Ovary (tissue), 3 donors: Measurements from ENCODE around the gene CASP3.

Experiments
- CTCF ChIP-seq, 3 donors: fragments of 450-650 bp in 2 of 3; fragments of 200-600 bp in 1 of 3; IDR thresholded peaks; one replicate each; pipeline versions ENCODE4 v1.5.1 to v1.8.0; 2016 to 2022; ENCODE audit warnings: antibody characterized with exemption in 3 of 3, mild to moderate bottlenecking in 1 of 3
- POLR2A ChIP-seq: fragments of 450-650 bp; IDR thresholded peaks from one replicate; pipeline ENCODE4 v1.6.1; 2017; ENCODE audit warnings: antibody characterized with exemption, mild to moderate bottlenecking, moderate library complexity
- donor health status: DM: no; HTN: no; CAD: no.

DNA sequence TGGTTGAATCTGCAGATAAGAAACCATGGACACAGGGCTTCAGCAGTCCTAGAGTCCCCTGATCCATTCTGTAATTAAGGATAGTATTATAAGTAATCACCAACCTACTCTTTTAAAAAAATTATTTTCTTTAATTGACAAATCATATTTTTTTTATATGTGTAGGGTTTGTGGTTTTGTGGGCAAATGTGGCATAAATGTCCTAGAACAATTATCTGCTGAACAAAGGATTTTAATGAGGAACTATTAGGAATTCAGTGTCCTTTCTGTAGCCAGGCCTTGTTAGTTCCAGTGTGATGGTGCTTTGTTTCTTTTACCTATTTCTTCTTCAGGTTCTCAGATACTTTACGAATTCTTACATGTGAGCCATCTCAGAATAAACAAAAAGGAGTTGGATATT lies 32.7 kb upstream of the CASP3 start:
- no peak for TF ChIP-seq CTCF (IDR thresholded peaks at IDR 0.05)
- no peak for TF ChIP-seq POLR2A
